B cell (primary cell): ENCODE results near the gene KCNT1. TPM values are rescaled to one million over a fixed set of nuclear protein-coding genes. Genes with fewer than 3 reads are reported as not detected.

Experiments used
- ATAC-seq: fragments of 200-7000 bp; cut with Tn5 transposase; one replicate; pipeline ENCODE4 v1.10.0; 2021; ENCODE audit warnings: low read depth, mild to moderate bottlenecking, moderate number of reproducible peaks, moderate library complexity
- CTCF ChIA-PET: fragments of 350-600 bp; sonication (Branson Sonifier 250); formaldehyde crosslinking; loops from one replicate; lab custom pipeline; 2021; ENCODE audit warnings: antibody characterized with exemption, inconsistent platforms; lab: Charles Lee
- POLR2A ChIA-PET: fragments of 350-600 bp; sonication (Branson Sonifier 250); formaldehyde crosslinking; loops from one replicate; lab custom pipeline; 2021; ENCODE audit warnings: antibody characterized with exemption; lab: Charles Lee
- DNase-seq: peaks from one replicate; pipeline ENCODE4 v3.0.0; 2013
- H2AFZ ChIP-seq: 2 replicates; pipeline ENCODE4 v1.6.1; 2012; ENCODE audit warnings: mild to moderate bottlenecking, low read depth, low read length; ENCODE audit not compliant: insufficient read depth, poor library complexity, severe bottlenecking
- H3K27ac ChIP-seq, 2 donors: 1 replicate in 1 of 2; 2 replicates in 1 of 2; pipeline ENCODE4 v1.5.1; 2012 to 2013; ENCODE audit warnings: low read length in 2 of 2, mild to moderate bottlenecking in 2 of 2, moderate library complexity in 1 of 2
- H3K27me3 ChIP-seq, 4 experiments: fragments of 200-600 bp in 1 of 4; sonication (generic) in 1 of 4; replicated peaks in 1 of 4; 1 replicate in 2 of 4; 2 replicates in 2 of 4; pipeline versions ENCODE4 v1.6.1 to v1.7.0; 2013 to 2016; ENCODE audit warnings: low read length in 3 of 4, mild to moderate bottlenecking in 2 of 4, mixed read lengths in 1 of 4, moderate library complexity in 1 of 4; ENCODE audit not compliant: insufficient read depth in 4 of 4, control insufficient read depth in 3 of 4; ENCODE audit errors: control extremely low read depth in 1 of 4
- H3K36me3 ChIP-seq, 2 experiments: replicated peaks in 1 of 2; 1 replicate in 1 of 2; 2 replicates in 1 of 2; pipeline versions ENCODE4 v1.6.1 to v1.7.1; 2013; ENCODE audit warnings: low read length in 1 of 2; ENCODE audit not compliant: insufficient read depth in 2 of 2, control insufficient read depth in 1 of 2; ENCODE audit errors: control extremely low read depth in 1 of 2, extremely low read depth in 1 of 2
- H3K4me1 ChIP-seq, 2 donors: fragments of 200-600 bp in 1 of 2; sonication (generic) in 1 of 2; 1 replicate in 1 of 2; 2 replicates in 1 of 2; pipeline versions ENCODE4 v1.5.1 to v1.6.1; 2013 to 2017; ENCODE audit warnings: low read length in 2 of 2; ENCODE audit not compliant: control insufficient read depth in 2 of 2, insufficient read depth in 2 of 2
- H3K4me2 ChIP-seq: replicated peaks from 2 replicates; pipeline ENCODE3; 2012; ENCODE audit warnings: mild to moderate bottlenecking, low read depth, low read length; ENCODE audit not compliant: poor library complexity, severe bottlenecking
- H3K4me3 ChIP-seq, 5 experiments: fragments of 200-600 bp in 1 of 5; sonication (generic) in 1 of 5; 1 replicate in 3 of 5; 2 replicates in 2 of 5; pipeline versions ENCODE4 v1.5.1 to v1.7.0; 2011 to 2016; ENCODE audit warnings: low read length in 4 of 5, mild to moderate bottlenecking in 4 of 5, low read depth in 2 of 5, control low read depth in 1 of 5, moderate library complexity in 1 of 5; ENCODE audit not compliant: insufficient read depth in 1 of 5; ENCODE audit errors: control extremely low read depth in 1 of 5, extremely low read depth in 1 of 5
- H3K79me2 ChIP-seq: fragments of 200-600 bp; sonication (generic); one replicate; pipeline ENCODE4 v1.6.0; 2016; ENCODE audit warnings: low read length; ENCODE audit not compliant: control insufficient read depth, insufficient read depth
- H3K9ac ChIP-seq: fragments of 200-600 bp; sonication (generic); 2 replicates; pipeline ENCODE4 v1.6.1; 2017; ENCODE audit warnings: mild to moderate bottlenecking, low read length, moderate library complexity
- H3K9me3 ChIP-seq, 3 donors: one replicate each; pipeline versions ENCODE4 v1.6.1 to v1.7.1; 2013; ENCODE audit warnings: low read length in 2 of 3; ENCODE audit not compliant: control insufficient read depth in 2 of 3, insufficient read depth in 1 of 3; ENCODE audit errors: control extremely low read depth in 1 of 3
- H4K20me1 ChIP-seq: 2 replicates; pipeline ENCODE4 v1.6.0; 2012; ENCODE audit warnings: mild to moderate bottlenecking, low read length; ENCODE audit not compliant: insufficient read depth, control insufficient read depth, poor library complexity, severe bottlenecking
- H3K27ac Mint-ChIP-seq: one replicate; pipeline ENCODE4 v1.8.0; 2021; ENCODE audit warnings: mixed read lengths
- H3K27me3 Mint-ChIP-seq: one replicate; pipeline ENCODE4 v1.8.0; 2021; ENCODE audit warnings: mixed read lengths
- H3K4me1 Mint-ChIP-seq: one replicate; pipeline ENCODE4 v1.8.0; 2021; ENCODE audit warnings: mixed read lengths
- H3K4me3 Mint-ChIP-seq: one replicate; pipeline ENCODE4 v1.8.0; 2021; ENCODE audit warnings: mixed read lengths
- H3K9me3 Mint-ChIP-seq: one replicate; pipeline ENCODE4 v1.8.0; 2022; ENCODE audit warnings: mixed read lengths; ENCODE audit not compliant: insufficient read depth
- EZH2 ChIP-seq: IDR thresholded peaks from 2 replicates; pipeline ENCODE4 v1.6.1; 2012; ENCODE audit warnings: borderline replicate concordance, low read depth, mild to moderate bottlenecking, moderate library complexity, low read length; ENCODE audit not compliant: insufficient read depth, poor library complexity, severe bottlenecking
- WGBS: methylation state at CpG from one replicate; pipeline ENCODE4 v1.1.5; 2013; ENCODE audit warnings: missing lambda C conversion rate; ENCODE audit not compliant: insufficient coverage; 5-methylcytosine and 5-hydroxymethylcytosine counted together
- intact Hi-C: fragments of 100-400 bp; cut with micrococcal nuclease; formaldehyde crosslinking; loops from one replicate; pipeline ENCODE4 v1.10.0; 2022
- polyA plus RNA-seq: library from polyadenylated mRNA; depleted of rRNA; stranded (reverse); fragments of >200 nt; gene quantifications from 2 replicates; pipeline ENCODE4 v1.2.3, GENCODE V29; 2012
- total RNA-seq, 2 donors: library from RNA; stranded (reverse); fragments of 120-200 nt in 1 of 2; gene quantifications; 1 replicate in 1 of 2; 2 replicates in 1 of 2; pipeline versions ENCODE4 v1.2.3 to v1.2.4, GENCODE V29; 2013 to 2022

Gene KCNT1
- total and polyA plus RNA-seq, 2 donors (not counting 1 experiment from before 2014, with no cell fraction given): not detected

- H3K9ac ChIP-seq: no peak overlapping the region
- intact Hi-C loops: no loop called here
- peaks cover 3% of the 10 kb centered on the region for H3K9me3 Mint-ChIP-seq
- peaks cover 0 to 13% (median 0%) of the 10 kb centered on the region in 3 donors for H3K9me3 ChIP-seq
- TF ChIP-seq EZH2: no peak
- H3K4me3 Mint-ChIP-seq: no peak overlapping the region
- peaks cover 9% of the 10 kb centered on the region for H3K27me3 Mint-ChIP-seq
- no peaks in the 10 kb centered on the region for H3K36me3 ChIP-seq
- no peak for DNase-seq
- no peak overlapping the region for H3K4me3 ChIP-seq
- 65% methylated on average over 23 of the region's 23 CpGs for WGBS
- H3K79me2 ChIP-seq: no peaks in the 10 kb centered on the region
- H3K4me1 ChIP-seq: no peaks in the 10 kb centered on the region
- ChIA-PET CTCF (no interaction called here), POLR2A (no interaction called here)
- ATAC-seq: no peak
- no peaks in the 10 kb centered on the region for H3K27me3 ChIP-seq
- no peaks in the 10 kb centered on the region for H4K20me1 ChIP-seq
- no peak overlapping the region for H3K27ac Mint-ChIP-seq
- no peak overlapping the region for H3K27ac ChIP-seq
- no peak overlapping the region for H2AFZ ChIP-seq
- H3K4me2 ChIP-seq: no peak overlapping the region
- H3K4me1 Mint-ChIP-seq: no peaks in the 10 kb centered on the region
Observed at GRCh38 chr9:135736979-135737839, 35.2 kb downstream of the KCNT1 start.

GRCh38 chr9:135737840-135738521 is 36.0 kb downstream of the KCNT1 start:
- H3K79me2 ChIP-seq: no peaks in the 10 kb centered on the region
- no peaks in the 10 kb centered on the region for H3K36me3 ChIP-seq
- H3K27ac Mint-ChIP-seq: no peak overlapping the region
- no peak overlapping the region for H3K9ac ChIP-seq
- no peak for ATAC-seq
- intact Hi-C loops: no loop called here
- ChIA-PET POLR2A (no interaction called here), CTCF (no interaction called here)
- no peaks in the 10 kb centered on the region for H3K9me3 Mint-ChIP-seq
- H3K4me3 ChIP-seq: no peak overlapping the region
- H3K9me3 ChIP-seq: peaks cover 0 to 6% (median 0%) of the 10 kb centered on the region in 3 donors
- H3K27me3 Mint-ChIP-seq: peaks cover 9% of the 10 kb centered on the region
- no peak for DNase-seq
- no peak overlapping the region for H2AFZ ChIP-seq
- no peaks in the 10 kb centered on the region for H3K4me1 ChIP-seq
- no peaks in the 10 kb centered on the region for H3K4me1 Mint-ChIP-seq
- H3K27ac ChIP-seq: no peak overlapping the region
- no peaks in the 10 kb centered on the region for H3K27me3 ChIP-seq
- H3K4me2 ChIP-seq: no peak overlapping the region
- TF ChIP-seq EZH2: no peak
- 83% methylated on average over 12 of the region's 16 CpGs for WGBS
- H3K4me3 Mint-ChIP-seq: no peak overlapping the region
- no peaks in the 10 kb centered on the region for H4K20me1 ChIP-seq
